Measurements from ENCODE around the gene HTT-AS.
A peak's percentile ranks its signal among the peaks of the same experiment; 100 is the strongest.
"Not testable (repeated sequence)": the region's sequence is repeated elsewhere in the genome, so short reads cannot be mapped to it uniquely, and the experiment has no call there.

The HTT-AS gene

GRCh38 chr4:3074078-3074845, at the start of gene HTT-AS, which contains the start of gene HTT:
HTT-AS (minus strand) TSS chr4:3074538.
HTT (plus strand) TSS chr4:3074681; CDS start chr4:3074826, 145 bp downstream.
- DNase-seq (ENCODE audit: low spot score), result peak; percentile 96

GRCh38 chr4:3123181-3123671, 48.9 kb upstream of the HTT-AS start:
- DNase-seq (ENCODE audit: low spot score), result peak; percentile 37

- no peak for DNase-seq (ENCODE audit: low spot score)
Observed at GRCh38 chr4:3122081-3122563, 47.8 kb upstream of the HTT-AS start.

GRCh38 chr4:3121596-3121995, 47.3 kb upstream of the HTT-AS start:
- no peak for DNase-seq (ENCODE audit: low spot score)

- DNase-seq (ENCODE audit: low spot score), result no peak
Observed at GRCh38 chr4:3121110-3121509, 46.8 kb upstream of the HTT-AS start.

- DNase-seq (ENCODE audit: low spot score), result no peak
Observed at GRCh38 chr4:3119464-3119863, 45.1 kb upstream of the HTT-AS start.

- DNase-seq (ENCODE audit: low spot score), result no peak
Observed at GRCh38 chr4:3118312-3118711, 44.0 kb upstream of the HTT-AS start.

GRCh38 chr4:3116955-3117354, 42.6 kb upstream of the HTT-AS start:
- DNase-seq (ENCODE audit: low spot score), result no peak

- DNase-seq (ENCODE audit: low spot score), result no peak
Observed at GRCh38 chr4:3115637-3116270, 41.4 kb upstream of the HTT-AS start.

- no peak for DNase-seq (ENCODE audit: low spot score)
Observed at GRCh38 chr4:3114377-3114776, 40.0 kb upstream of the HTT-AS start.

- DNase-seq (ENCODE audit: low spot score), result no peak
Observed at GRCh38 chr4:3112609-3113469, 38.5 kb upstream of the HTT-AS start.

GRCh38 chr4:3112201-3112600, 37.9 kb upstream of the HTT-AS start:
- no peak for DNase-seq (ENCODE audit: low spot score)

- DNase-seq (ENCODE audit: low spot score), result peak; percentile 74
Observed at GRCh38 chr4:3111461-3111860, 37.1 kb upstream of the HTT-AS start.

GRCh38 chr4:3108211-3108610, 33.9 kb upstream of the HTT-AS start:
- peak; percentile 65 for DNase-seq (ENCODE audit: low spot score)

GRCh38 chr4:3107691-3108121, 33.4 kb upstream of the HTT-AS start:
- DNase-seq (ENCODE audit: low spot score), result peak; percentile 27

- DNase-seq (ENCODE audit: low spot score), result no peak
Observed at GRCh38 chr4:3107271-3107670, 32.9 kb upstream of the HTT-AS start.

- peak; percentile 94 for DNase-seq (ENCODE audit: low spot score)
Observed at GRCh38 chr4:3106339-3107186, 32.2 kb upstream of the HTT-AS start.

- no peak for DNase-seq (ENCODE audit: low spot score)
Observed at GRCh38 chr4:3098346-3098745, 24.0 kb upstream of the HTT-AS start.

- no peak for DNase-seq (ENCODE audit: low spot score)
Observed at GRCh38 chr4:3096202-3096601, 21.9 kb upstream of the HTT-AS start.

- not testable (repeated sequence) for DNase-seq (ENCODE audit: low spot score)
Observed at GRCh38 chr4:3094701-3095100, 20.4 kb upstream of the HTT-AS start.

- DNase-seq (ENCODE audit: low spot score), result no peak
Observed at GRCh38 chr4:3091464-3091863, 17.1 kb upstream of the HTT-AS start.

Data from hepatic stellate cell (primary cell).